HepG2 (cell line): ENCODE measurements around the gene RER1. TPM values are rescaled to one million over a fixed set of nuclear protein-coding genes. Genes with fewer than 3 reads are reported as not detected.

Experiments used
- ATAC-seq: fragments of 200-7000 bp; cut with Tn5 transposase; 3 replicates; pipeline ENCODE4 v1.9.1; 2020; ENCODE audit warnings: mild to moderate bottlenecking, moderate library complexity
- BruUV-seq: library from RNA; stranded (reverse); fragments of 400-500 nt; replicated peaks from 2 replicates; lab custom pipeline; 2021; lab: Mats Ljungman, UMichigan
- CTCF ChIA-PET: fragments of 300-600 bp; formaldehyde crosslinking; extraction: SDS; loops from one replicate; lab custom pipeline; 2021; ENCODE audit warnings: low total read pairs, inconsistent platforms, low intra/inter-chr PET ratio; lab: Yijun Ruan, JAX
- POLR2A ChIA-PET: fragments of 350-600 bp; sonication (Branson Sonifier 250); formaldehyde crosslinking; loops from one replicate; lab custom pipeline; 2020; ENCODE audit warnings: antibody characterized with exemption, inconsistent platforms; lab: Yijun Ruan, JAX
- DNase-seq: peaks from one replicate; pipeline ENCODE4 v3.0.0-alpha.2; 2015; ENCODE audit warnings: low spot score
- FAIRE-seq: peaks from 3 replicates; lab custom pipeline; 2011; peaks lifted over from hg19 to GRCh38; lab: Jason Lieb, UNC
- H2AFZ ChIP-seq: one replicate; pipeline ENCODE4 v1.6.1; 2011; ENCODE audit warnings: low read length, inconsistent platforms
- H3K27ac ChIP-seq: fragments of 300-600 bp; 3 replicates; pipeline ENCODE4 v1.8.0; 2011; ENCODE audit warnings: mixed run types, mild to moderate bottlenecking, mixed read lengths, low read length, inconsistent platforms; ENCODE audit not compliant: insufficient read depth; ENCODE audit errors: extremely low read length
- H3K27me3 ChIP-seq, 2 experiments: fragments of 200-600 bp in 1 of 2; 2 replicates in 1 of 2; 3 replicates in 1 of 2; pipeline versions ENCODE4 v1.6.0 to v1.8.0; 2011; ENCODE audit warnings: low read length in 2 of 2, mild to moderate bottlenecking in 2 of 2, moderate library complexity in 2 of 2, inconsistent platforms in 1 of 2; ENCODE audit not compliant: insufficient read depth in 2 of 2, control insufficient read depth in 1 of 2
- H3K36me3 ChIP-seq, 2 experiments: fragments of 200-600 bp in 1 of 2; replicated peaks in 1 of 2; 2 replicates in 1 of 2; 3 replicates in 1 of 2; pipeline versions ENCODE4 v1.5.1 to v1.8.0; 2011; ENCODE audit warnings: low read length in 2 of 2, inconsistent platforms in 1 of 2; ENCODE audit not compliant: insufficient read depth in 2 of 2, control insufficient read depth in 1 of 2
- H3K4me1 ChIP-seq: 2 replicates; pipeline ENCODE4 v1.5.1; 2012; ENCODE audit warnings: low read length, inconsistent platforms; ENCODE audit not compliant: insufficient read depth
- H3K4me2 ChIP-seq: 2 replicates; pipeline ENCODE4 v1.6.0; 2011; ENCODE audit warnings: low read depth, low read length, inconsistent platforms
- H3K4me3 ChIP-seq, 3 experiments: fragments of 200-600 bp in 1 of 3; sonication (generic), shearing (Covaris generic) in 1 of 3; replicated peaks in 1 of 3; 2 replicates each; pipeline ENCODE4 v1.5.1; 2011 to 2016; ENCODE audit warnings: low read length in 3 of 3, inconsistent platforms in 2 of 3, low read depth in 2 of 3, mild to moderate bottlenecking in 2 of 3, control low read depth in 1 of 3, mixed read lengths in 1 of 3; ENCODE audit not compliant: insufficient read depth in 1 of 3
- H3K79me2 ChIP-seq: one replicate; pipeline ENCODE4 v1.6.1; 2011; ENCODE audit warnings: low read length, inconsistent platforms; ENCODE audit not compliant: insufficient read depth
- H3K9ac ChIP-seq: 2 replicates; pipeline ENCODE4 v1.6.0; 2011; ENCODE audit warnings: mild to moderate bottlenecking, low read depth, low read length, inconsistent platforms; ENCODE audit not compliant: insufficient read depth
- H3K9me3 ChIP-seq: 2 replicates; pipeline ENCODE4 v1.5.1; 2012; ENCODE audit warnings: mild to moderate bottlenecking, low read length
- H4K20me1 ChIP-seq: 2 replicates; pipeline ENCODE4 v1.6.0; 2011; ENCODE audit warnings: inconsistent platforms, mild to moderate bottlenecking, low read length, moderate library complexity; ENCODE audit not compliant: insufficient read depth
- CREBL2 ChIP-seq: sonication (generic); formaldehyde crosslinking; IDR thresholded peaks from 2 replicates; pipeline ENCODE4 v1.8.1; 2023; ENCODE audit warnings: missing genetic modification reagents, mild to moderate bottlenecking, borderline replicate concordance
- ESRRA ChIP-seq: sonication (generic); formaldehyde crosslinking; IDR thresholded peaks from 2 replicates; pipeline ENCODE4 v1.5.1; 2020; ENCODE audit warnings: mild to moderate bottlenecking, low read depth, missing genetic modification reagents
- HNF4G ChIP-seq, 2 experiments: sonication (generic) in 1 of 2; formaldehyde crosslinking in 1 of 2; IDR thresholded peaks; 2 replicates each; pipeline versions ENCODE4 v1.4.0 to v1.6.1; 2011 to 2020; ENCODE audit warnings: borderline replicate concordance in 2 of 2, low read depth in 2 of 2, mild to moderate bottlenecking in 2 of 2, low read length in 1 of 2, missing genetic modification reagents in 1 of 2, moderate library complexity in 1 of 2
- HOXA7 ChIP-seq: sonication (generic); formaldehyde crosslinking; IDR thresholded peaks from 2 replicates; pipeline ENCODE4 v1.8.1; 2022; ENCODE audit warnings: mild to moderate bottlenecking, missing genetic modification reagents, moderate library complexity
- MZF1 ChIP-seq: sonication (generic); formaldehyde crosslinking; IDR thresholded peaks from 2 replicates; pipeline ENCODE4 v1.8.1; 2023; ENCODE audit warnings: mild to moderate bottlenecking, missing genetic modification reagents, borderline replicate concordance
- POLR2A ChIP-seq, 2 experiments: IDR thresholded peaks; 2 replicates each; pipeline ENCODE4 v1.6.1; 2011; ENCODE audit warnings: low read depth in 2 of 2, low read length in 2 of 2, mild to moderate bottlenecking in 1 of 2, moderate library complexity in 1 of 2; ENCODE audit not compliant: insufficient read depth in 1 of 2
- RBFOX2 ChIP-seq: fragments of 200-400 bp; formaldehyde crosslinking; IDR thresholded peaks from 2 replicates; pipeline ENCODE4 v1.6.1; 2017; ENCODE audit warnings: low read depth, mild to moderate bottlenecking, low read length
- RNF219 ChIP-seq: sonication (generic); formaldehyde crosslinking; IDR thresholded peaks from 2 replicates; pipeline ENCODE4 v1.5.0; 2020; ENCODE audit warnings: mild to moderate bottlenecking, missing genetic modification reagents
- TCF12 ChIP-seq, 2 experiments: fragments of 450-650 bp in 1 of 2; sonication (generic) in 1 of 2; formaldehyde crosslinking in 1 of 2; IDR thresholded peaks; 2 replicates each; pipeline versions ENCODE4 v1.6.1 to v1.8.0; 2017 to 2022; ENCODE audit warnings: antibody characterized with exemption in 1 of 2, mild to moderate bottlenecking in 1 of 2, missing genetic modification reagents in 1 of 2, moderate library complexity in 1 of 2
- ZNF224 ChIP-seq: sonication (generic); formaldehyde crosslinking; IDR thresholded peaks from 2 replicates; pipeline ENCODE4 v1.5.0; 2020; ENCODE audit warnings: mild to moderate bottlenecking, missing genetic modification reagents
- ZNF530 ChIP-seq: sonication (generic); formaldehyde crosslinking; IDR thresholded peaks from 2 replicates; pipeline ENCODE4 v1.5.0; 2020; ENCODE audit warnings: low read depth, mild to moderate bottlenecking, missing genetic modification reagents
- ZNF609 ChIP-seq: sonication (generic); formaldehyde crosslinking; IDR thresholded peaks from 2 replicates; pipeline ENCODE4 v1.4.0; 2020; ENCODE audit warnings: mild to moderate bottlenecking, missing genetic modification reagents, borderline replicate concordance
- ZNF891 ChIP-seq: sonication (generic); formaldehyde crosslinking; IDR thresholded peaks from 2 replicates; pipeline ENCODE4 v1.5.0; 2020; ENCODE audit warnings: mild to moderate bottlenecking, missing genetic modification reagents
- WGBS: methylation state at CpG from one replicate; pipeline ENCODE4 v1.1.6; 2017; ENCODE audit warnings: low lambda C conversion rate; 5-methylcytosine and 5-hydroxymethylcytosine counted together
- in situ Hi-C: cut with HindIII; loops from 2 replicates; pipeline ENCODE4 v1.10.0; 2017; ENCODE audit warnings: low pct_unique_long_range_greater_than_20kb; ENCODE audit not compliant: extremely low pct_ligation_motif_present
- intact Hi-C: fragments of 100-400 bp; cut with micrococcal nuclease; formaldehyde crosslinking; loops from one replicate; pipeline ENCODE4 v1.10.0; 2022; ENCODE audit not compliant: unreplicated experiment
- polyA plus RNA-seq, 8 experiments: library from polyadenylated mRNA; depleted of rRNA in 3 of 8; stranded (reverse) in 7 of 8; unstranded in 1 of 8; fragments of >200 nt; fragmentation: Illumina TruSeq in 4 of 8; extraction: Trizol in 4 of 8; gene quantifications; 2 replicates each; pipeline versions ENCODE4 v1.2.1 to v1.2.3, GENCODE V29; 2011 to 2016; ENCODE audit warnings: low read depth in 4 of 8, missing spikeins in 1 of 8, mixed read lengths in 1 of 8; ENCODE audit not compliant: insufficient read depth in 1 of 8
- total RNA-seq, 5 experiments: library from RNA; depleted of rRNA; stranded (reverse); fragments of >200 nt; fragmentation: Illumina TruSeq; extraction: Trizol; gene quantifications; 2 replicates each; pipeline ENCODE4 v1.2.3, GENCODE V29; 2016; ENCODE audit warnings: low read depth in 1 of 5

RER1 gene
- total and polyA plus RNA-seq, 2 of the 13 experiments (the other 11 are each of a cell fraction or from before 2014, with no cell fraction given), result 128 to 164 TPM

- intact Hi-C loops, result no loop called here
- in situ Hi-C loops, result no loop called here
- POLR2A ChIA-PET, result interaction anchor here (1.1 kb wide), 1 partner anchor 16 kb away, joined by 5 read pairs; the partner anchor contains the start of genes MORN1 and RER1
- H3K27me3 ChIP-seq, result no peaks in the 10 kb centered on the region
- peaks cover 34 to 65% of the 10 kb centered on the region in 2 experiments for H3K36me3 ChIP-seq
- H3K9ac ChIP-seq, result no peak overlapping the region
- no peak for ATAC-seq
- FAIRE-seq, result no peak
- no peak overlapping the region for H2AFZ ChIP-seq
- WGBS, result 100% methylated on average over 3 of the region's 8 CpGs
- H3K4me3 ChIP-seq, result no peak overlapping the region
- no peak overlapping the region for H3K27ac ChIP-seq
- no peak for DNase-seq
- no TSS peak for BruUV-seq
- no peaks in the 10 kb centered on the region for H4K20me1 ChIP-seq
- H3K4me2 ChIP-seq, result no peak overlapping the region
- no peaks in the 10 kb centered on the region for H3K9me3 ChIP-seq
- CTCF ChIA-PET, result no interaction called here
- H3K4me1 ChIP-seq, result peaks cover 14% of the 10 kb centered on the region
- H3K79me2 ChIP-seq, result peaks cover 12% of the 10 kb centered on the region
- no peak for TF ChIP-seq RBFOX2
- TF ChIP-seq ZNF224 (CRISPR knock-in tag), result no peak
- no peak for TF ChIP-seq ZNF530 (CRISPR knock-in tag)
- no peak for TF ChIP-seq MZF1 (CRISPR knock-in tag)
- no peak for TF ChIP-seq ZNF891 (CRISPR knock-in tag)
- no peak for TF ChIP-seq ZNF609 (CRISPR knock-in tag)
- TF ChIP-seq RNF219 (CRISPR knock-in tag), result no peak
- no peak for TF ChIP-seq TCF12 (IDR thresholded peaks at IDR 0.05)
- no peak for TF ChIP-seq TCF12 (CRISPR knock-in tag; IDR thresholded peaks at IDR 0.05)
- no peak for TF ChIP-seq POLR2A (IDR thresholded peaks at IDR 0.05; ENCODE audit: insufficient read depth in 1 of 2, low read depth in 2 of 2, low read length in 2 of 2)
- no peak for TF ChIP-seq HOXA7
- TF ChIP-seq ESRRA (CRISPR knock-in tag), result no peak
- no peak for TF ChIP-seq CREBL2 (CRISPR knock-in tag)
- TF ChIP-seq HNF4G (IDR thresholded peaks at IDR 0.05; ENCODE audit: borderline replicate concordance, low read depth, low read length), result no peak
- TF ChIP-seq HNF4G (CRISPR knock-in tag; IDR thresholded peaks at IDR 0.05; ENCODE audit: borderline replicate concordance, low read depth), result no peak
Observed at GRCh38 chr1:2407991-2408275, 16.3 kb downstream of the RER1 start.
